Pons (tissue), 1 donor: ENCODE data around the gene CORO2B.

Experiments
- DNase-seq: peaks from one replicate; pipeline ENCODE4 v3.0.0-alpha.2; 2016; ENCODE audit warnings: low spot score

CORO2B gene

DNA sequence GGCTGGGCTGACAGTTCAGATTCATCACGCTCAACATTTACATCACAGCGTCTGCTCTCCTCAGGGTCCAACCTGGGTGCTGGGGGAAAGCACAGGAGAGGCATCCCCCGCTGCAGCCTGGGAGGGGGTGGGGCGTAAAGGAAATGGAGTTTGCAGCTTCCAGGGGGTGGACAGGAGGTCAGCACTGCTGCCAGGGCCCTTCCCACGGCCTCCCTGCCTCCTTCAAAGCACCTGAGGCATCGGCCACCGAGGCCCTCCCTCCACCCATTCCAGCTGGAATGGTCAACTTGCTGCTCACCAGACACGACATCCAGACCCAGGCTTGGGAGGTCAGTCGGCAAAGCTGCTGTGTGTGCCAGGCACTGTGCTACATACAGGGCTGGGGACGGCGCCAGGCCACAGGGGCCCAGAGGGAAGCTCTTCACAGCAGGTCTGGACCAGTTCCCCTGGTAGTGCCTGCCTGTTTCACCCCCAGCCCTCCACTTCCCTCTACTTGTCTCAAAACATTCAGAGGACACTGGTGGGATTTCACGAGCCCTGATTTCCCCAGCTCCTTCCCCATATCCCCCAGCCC, 121.2 kb downstream of the CORO2B start:
- peak; percentile 83 for DNase-seq

DNA sequence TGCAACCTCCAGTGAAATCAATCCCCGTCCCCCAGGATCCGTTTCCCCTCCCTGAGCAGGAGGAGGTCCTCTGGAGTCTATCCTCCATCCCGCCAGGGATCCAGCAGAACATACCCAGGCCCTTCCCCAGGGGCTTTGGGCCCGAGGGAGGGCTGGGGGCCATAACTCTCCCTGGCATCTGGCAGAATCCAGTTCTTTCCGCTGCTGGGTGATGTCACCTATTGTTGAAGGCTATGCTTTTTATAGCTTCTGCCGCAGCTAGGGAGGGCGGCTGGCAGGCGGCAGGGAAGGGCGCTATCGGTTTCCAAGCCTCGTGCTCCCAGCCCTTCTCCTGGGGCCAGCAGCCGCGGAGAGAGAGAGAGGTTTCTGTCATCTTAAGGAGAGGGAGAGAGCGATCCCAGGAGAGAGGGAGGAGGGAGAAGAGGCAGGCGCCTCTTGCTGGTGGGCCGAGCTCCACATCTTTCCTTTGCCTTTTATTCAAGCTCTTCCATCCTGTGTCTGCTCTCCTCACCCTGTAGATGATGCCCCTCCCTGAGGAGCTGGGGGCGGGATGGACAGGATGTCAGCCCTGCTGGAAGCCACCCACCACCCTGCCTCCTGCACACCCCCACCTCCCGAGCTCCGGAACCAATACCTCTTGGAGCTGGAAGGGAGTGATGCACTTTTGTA, 121.8 kb downstream of the CORO2B start:
- peak; percentile 90 for DNase-seq

DNA sequence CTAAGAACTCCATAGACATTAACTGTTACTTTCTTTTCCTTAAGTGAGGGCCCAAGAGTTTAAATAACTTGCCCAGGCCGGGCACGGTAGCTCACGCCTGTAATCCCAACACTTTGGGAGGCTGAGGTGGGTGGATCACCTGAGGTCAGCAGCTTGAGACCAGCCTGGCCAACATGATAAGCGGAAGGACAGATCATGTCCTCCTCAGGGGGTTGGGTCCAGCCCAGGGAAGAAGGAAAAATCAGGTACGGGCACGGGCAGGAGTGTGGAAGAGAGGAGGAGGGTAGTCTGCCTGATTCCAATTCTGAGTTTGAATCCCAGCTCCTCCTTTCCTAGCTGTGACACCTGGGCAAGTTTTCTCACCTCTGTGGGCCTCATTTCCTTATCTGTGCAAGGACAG, 123.1 kb downstream of the CORO2B start:
- no peak for DNase-seq

DNA sequence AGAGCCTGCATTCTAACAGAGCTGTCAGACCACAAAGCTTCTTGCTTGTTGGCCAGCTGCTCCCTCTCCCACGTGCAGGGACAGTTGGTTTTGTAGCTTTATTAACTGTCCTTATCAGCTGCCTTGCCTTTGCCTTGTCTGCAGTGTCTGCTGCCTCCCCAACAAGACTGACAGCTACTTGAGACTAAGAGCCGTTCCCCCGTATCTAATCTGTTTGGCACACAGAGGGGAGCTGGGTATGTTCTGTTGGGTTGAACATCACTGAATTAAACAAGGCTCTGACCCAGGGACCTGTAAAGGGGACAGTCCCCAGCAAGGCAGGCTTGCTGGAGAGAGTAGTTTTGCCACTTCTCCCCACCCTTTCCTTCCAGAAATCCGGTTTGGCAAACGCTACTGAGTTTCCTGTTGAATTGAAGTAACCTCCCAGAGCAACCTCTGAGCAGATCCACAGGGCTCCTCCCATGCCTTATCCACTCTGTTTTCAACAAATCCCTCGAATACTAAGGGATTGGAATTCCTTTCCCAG, 125.8 kb downstream of the CORO2B start:
- no peak for DNase-seq

DNA sequence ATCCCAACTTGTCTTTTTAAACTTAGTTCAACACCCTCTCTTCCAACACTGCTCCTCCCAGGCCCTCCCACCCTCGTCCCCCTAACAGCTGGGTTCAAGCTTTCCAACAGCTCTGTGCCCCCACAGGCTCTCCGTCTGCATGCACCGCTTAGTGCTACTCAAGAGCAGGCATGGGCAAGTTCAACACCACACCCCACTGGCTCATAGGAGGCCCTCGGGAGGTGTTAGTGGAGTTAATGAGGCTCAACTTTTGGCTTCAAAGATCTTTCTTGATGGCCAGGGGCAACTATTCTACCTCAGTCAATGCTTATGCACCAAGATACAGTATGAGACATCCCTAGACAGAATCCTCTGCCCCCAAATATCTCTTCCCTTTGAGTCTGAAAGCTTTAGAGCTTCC, 127.5 kb downstream of the CORO2B start:
- no peak for DNase-seq

DNA sequence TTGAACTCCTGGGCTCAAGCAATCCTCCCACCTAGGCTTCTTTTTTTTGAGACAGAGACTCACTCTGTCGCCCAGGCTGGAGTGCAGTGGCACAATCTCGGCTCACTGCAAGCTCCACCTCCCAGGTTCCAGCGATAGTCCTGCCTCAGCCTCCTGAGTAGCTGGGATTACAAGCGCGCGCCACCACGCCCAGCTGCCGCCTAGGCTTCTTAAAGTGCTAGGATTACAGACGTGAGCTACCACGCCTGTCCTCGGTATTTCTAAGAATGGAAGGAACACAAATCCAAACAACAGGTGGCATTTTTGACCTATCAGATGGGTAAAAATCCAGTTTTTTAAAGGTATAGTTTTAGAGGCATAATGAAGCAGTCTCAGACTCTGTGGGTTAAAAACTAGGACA, 128.1 kb downstream of the CORO2B start:
- no peak for DNase-seq

DNA sequence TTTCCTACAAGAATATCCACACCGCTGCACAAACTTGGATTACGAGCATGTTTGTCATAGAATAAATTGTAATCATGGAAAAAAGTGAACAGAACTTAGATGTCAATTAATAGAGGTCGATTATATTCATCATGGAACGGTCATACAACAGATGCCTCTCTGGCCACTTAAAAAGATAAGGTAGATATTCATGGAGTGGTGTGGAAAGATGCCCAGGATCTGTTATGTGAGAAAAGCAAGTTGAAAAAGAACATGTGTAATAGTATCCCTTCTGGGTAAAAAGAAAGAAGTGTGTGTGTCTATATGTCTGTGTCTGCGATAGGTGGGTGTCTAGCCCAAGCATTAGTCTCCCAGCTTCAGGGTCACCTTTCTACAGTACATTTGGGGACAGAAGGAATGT, 128.6 kb downstream of the CORO2B start:
- no peak for DNase-seq

DNA sequence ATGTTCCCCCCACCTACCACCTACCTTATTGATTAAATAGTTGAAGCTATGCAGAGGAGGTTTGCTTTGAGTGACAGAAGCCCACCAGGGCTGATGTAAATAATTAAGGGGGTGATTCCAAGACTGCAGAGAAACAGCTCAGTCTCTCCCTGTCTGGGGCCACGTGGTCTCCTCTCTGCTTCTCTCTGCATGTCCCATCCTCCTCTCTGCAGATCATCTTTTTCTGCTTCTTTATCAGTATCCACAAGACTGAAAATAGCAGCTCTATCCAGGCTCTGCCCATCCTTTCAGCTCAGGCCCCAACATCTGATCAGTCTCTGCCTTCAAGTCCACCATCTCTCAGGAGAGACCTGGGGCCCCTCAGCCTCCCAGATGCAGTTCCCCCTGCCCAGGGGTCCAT, 131.1 kb downstream of the CORO2B start:
- no peak for DNase-seq

DNA sequence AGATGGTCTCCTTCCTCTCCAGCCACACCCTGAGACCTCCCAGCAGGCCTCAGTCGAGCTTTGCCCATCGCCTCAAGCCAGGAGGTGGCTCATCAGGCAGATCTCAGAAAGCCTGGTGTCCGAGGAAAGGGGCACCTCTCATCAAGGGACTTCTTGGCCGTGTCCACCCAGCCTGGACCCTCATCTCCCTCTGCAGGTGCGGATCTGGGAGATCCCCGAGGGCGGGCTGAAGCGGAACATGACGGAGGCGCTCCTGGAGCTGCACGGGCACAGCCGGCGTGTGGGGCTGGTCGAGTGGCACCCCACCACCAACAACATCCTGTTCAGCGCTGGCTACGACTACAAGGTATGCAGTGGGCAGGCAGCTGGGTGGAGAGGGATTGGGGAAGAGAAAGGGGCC, 131.7 kb downstream of the CORO2B start:
- DNase-seq: no peak

DNA sequence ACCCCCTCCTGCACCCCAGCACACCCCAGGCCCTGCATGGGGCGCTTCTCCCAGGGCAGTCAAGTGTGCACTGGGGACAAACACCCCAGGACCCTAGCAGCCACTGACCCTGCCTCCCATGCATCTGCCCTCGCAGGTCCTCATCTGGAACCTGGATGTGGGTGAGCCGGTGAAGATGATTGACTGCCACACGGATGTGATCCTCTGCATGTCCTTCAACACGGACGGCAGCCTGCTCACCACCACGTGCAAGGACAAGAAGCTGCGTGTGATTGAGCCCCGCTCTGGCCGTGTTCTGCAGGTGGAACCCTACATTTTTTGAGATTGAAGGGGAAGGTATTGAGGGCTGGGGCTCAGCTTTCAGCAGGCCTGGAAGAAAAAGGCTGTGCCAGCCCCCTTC, 132.6 kb downstream of the CORO2B start:
- no peak for DNase-seq

DNA sequence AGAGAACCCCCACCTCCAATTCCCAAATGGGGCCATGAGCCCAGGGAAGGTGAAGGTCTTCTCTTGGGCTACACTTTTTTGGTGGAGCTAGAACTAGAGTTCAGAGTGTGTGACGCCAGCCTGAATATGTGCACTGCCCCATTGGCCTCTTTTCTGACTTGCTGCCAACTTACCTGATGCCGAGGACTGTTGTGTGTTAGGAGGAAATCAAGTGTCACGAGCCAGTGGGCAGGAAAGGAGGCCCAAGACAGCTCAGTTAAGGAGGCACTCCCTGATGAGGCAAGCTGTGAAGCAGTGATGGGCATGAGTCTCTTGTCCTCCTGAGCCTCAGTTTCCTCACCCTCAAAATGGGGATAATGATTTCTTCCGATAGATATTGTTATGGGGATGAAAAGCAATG, 134.1 kb downstream of the CORO2B start:
- no peak for DNase-seq

DNA sequence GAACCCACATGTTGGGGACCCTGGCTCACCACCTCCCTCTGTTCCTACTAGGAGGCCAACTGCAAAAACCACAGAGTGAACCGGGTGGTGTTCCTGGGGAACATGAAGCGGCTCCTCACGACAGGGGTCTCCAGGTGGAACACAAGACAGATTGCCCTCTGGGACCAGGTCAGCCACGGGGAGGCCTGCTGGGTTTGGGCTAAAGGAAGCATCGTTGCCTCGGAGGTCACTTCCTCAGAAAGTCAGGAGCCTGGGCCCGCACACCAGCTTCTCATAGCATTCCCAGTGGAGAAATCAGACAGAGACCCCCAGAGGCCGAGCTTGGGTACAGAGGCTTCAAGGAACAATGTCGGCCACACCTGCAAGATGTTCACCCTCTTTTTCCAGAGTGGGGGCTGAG, 135.1 kb downstream of the CORO2B start:
- no peak for DNase-seq

DNA sequence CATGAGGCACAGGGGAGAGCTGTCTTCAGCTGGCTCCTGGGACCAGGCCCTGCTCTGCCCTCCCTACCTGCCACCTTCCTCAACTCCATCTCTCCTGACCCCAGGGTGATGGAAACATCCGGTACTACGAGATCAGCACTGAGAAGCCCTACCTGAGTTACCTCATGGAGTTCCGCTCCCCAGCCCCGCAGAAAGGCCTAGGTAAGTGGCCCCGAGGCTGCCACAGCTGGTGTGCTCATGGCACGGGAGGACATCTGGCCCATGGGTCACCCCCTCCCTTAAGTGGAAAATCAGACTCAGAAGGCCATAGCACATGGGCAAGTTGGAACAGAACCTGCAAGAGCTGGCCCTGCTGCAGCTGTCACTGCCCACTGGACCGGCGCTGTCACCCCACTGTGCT, 136.3 kb downstream of the CORO2B start:
- no peak for DNase-seq

DNA sequence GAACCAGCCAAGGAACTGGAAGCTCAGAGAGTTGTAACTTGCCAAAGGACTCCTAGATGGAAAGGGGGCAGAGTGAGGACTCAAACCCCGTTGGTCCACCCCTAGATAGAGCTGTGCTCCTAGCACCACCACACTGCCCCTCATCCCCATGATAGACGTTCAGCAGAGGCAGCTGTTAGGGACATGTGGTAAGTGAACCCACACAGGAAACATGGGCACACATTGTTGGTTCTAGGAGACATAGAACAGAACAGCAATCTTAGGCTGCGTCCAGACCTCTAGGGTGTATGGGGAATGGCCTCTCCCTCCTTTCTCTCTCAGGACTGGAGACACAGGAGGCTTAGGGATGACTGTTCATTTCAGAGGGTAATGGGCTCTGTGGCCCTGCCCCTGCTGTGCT, 139.2 kb downstream of the CORO2B start:
- no peak for DNase-seq

DNA sequence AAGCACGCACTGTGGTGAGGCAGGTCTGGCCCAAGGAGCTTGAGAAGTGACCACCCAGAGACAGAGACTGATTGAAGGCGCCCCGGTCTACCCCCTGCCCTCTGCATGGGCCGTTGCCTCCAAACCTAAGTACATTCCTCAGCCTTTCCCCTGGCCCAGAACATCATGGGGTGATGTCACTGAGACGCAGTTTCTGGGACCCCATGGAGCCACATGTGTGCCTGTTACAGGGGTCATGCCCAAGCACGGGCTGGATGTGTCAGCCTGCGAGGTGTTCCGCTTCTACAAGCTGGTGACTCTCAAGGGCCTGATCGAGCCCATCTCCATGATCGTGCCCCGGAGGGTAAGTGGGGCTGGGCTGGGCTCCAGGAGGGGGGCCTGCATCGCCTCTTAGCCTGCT, 139.7 kb downstream of the CORO2B start:
- DNase-seq: no peak

DNA sequence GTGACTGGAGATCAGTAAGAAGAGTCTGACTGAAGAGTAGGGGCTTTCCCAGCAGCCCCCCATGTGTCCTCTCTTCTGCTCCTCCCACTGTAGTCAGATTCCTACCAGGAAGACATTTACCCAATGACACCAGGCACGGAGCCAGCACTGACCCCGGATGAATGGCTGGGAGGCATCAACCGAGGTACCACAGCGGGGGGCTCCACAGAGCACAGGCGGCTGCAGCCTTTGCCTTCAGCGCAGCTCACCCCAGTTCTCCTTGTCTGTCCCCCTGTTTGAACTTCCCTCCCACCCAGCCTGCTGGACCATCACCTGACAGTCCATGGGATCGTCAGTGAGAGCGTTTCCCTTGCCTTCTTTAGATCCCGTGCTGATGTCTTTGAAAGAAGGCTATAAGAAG, 140.3 kb downstream of the CORO2B start:
- DNase-seq: no peak

DNA sequence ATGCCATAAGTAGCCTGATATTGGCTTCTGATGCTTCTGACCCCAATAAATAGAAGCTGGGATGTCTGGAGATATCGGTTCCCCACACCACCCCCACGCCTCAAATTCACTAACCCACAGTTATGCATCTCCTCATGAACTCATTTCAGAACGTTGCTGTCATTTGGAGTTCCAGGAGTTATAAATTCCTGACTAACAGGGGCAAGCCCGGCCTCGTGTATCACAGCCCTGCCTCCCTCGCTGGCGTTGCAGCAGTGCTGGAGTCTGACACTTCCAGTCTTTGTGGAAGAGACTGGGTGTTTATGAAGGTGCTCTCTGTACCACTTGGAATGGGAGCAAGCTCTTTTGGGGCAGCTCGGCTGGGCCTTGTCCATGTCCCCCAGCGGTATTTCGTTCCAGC, 140.9 kb downstream of the CORO2B start:
- DNase-seq: no peak

DNA sequence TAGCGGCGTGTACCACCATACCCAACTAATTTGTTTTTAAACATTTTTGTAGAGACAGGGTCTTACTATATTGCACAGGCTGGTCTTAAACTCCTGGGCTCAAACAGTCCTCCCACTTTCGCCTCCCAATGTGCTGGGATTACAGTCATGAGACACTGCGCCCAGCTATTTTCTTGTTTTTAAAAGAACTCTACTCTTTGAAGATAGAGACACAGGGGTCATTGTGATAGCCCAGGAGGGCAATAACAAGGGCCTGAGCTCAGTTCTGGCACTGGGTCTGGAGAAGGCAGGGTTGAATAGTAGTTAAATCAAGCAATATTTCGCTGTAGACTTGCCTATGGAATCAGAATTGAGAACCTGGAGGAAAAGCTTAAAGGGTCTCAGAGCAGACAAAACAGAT, 143.1 kb downstream of the CORO2B start:
- DNase-seq: peak; percentile 70

DNA sequence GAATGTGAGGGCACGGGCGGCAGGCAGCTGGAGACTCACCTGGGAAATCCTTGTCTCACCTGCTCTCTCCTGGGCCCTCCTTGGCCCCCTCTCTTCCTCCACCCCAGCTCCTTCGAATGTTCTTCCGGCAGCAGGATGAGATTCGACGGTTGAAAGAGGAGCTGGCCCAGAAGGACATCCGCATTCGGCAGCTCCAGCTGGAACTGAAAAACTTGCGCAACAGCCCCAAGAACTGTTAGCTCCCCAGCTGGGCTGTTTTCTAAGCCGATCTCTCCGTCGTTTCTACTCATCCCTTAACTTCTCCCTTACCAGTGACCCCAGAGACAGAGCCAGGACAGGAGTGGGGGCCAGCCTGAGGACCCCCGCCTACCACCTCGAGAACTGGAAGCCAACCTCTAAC, 146.9 kb downstream of the CORO2B start:
- no peak for DNase-seq

DNA sequence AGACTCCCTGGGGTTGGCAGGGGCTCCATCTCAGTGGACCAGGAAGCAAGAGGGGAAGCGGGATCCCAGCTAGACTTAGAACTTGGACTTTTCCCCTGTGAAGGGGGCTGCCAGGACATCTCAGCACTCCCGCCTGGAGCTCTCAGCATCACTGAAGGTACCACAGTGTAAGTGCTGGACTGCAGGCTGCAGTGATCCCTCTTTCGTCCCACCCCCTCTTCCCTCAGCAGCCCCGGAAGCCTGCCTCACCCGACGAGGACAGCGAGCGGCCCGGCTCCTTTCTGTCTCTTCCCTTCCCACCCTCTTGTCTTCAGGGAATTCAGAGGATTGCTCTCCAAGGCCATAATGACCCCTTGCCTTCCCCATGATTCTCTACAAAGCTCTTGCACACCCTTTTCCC, 147.5 kb downstream of the CORO2B start:
- DNase-seq: no peak

DNA sequence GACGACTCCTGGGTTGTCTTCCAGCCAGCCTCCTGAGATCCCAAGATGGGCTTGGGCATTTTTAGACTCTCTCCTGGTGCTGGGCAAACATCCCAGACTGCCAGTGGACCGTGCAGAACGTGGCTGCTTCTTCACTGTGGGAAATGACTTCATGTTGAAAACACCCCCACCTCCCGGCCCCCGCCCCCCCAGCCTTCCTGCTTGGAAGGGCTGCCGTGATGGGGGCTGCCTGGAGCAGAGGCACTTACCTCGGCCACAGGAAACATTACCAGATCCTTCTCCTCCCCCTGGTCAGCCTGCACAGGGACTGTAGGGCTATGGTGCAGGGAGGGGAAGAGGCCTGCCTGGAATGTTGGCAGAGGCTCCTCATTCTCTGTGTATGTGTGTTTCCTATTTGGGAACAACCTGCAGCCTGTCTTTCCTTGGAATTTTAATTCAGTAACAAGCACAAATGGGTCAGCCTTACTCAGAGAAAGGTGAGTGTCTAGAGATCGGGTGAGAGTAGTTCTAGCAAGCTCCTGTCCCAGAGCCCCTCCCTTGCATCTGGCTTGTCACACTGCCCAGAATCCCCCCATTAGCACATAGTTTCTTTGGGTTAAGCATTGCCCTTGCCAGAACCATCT, 151.1 kb downstream of the CORO2B start:
- DNase-seq: peak; percentile 28

DNA sequence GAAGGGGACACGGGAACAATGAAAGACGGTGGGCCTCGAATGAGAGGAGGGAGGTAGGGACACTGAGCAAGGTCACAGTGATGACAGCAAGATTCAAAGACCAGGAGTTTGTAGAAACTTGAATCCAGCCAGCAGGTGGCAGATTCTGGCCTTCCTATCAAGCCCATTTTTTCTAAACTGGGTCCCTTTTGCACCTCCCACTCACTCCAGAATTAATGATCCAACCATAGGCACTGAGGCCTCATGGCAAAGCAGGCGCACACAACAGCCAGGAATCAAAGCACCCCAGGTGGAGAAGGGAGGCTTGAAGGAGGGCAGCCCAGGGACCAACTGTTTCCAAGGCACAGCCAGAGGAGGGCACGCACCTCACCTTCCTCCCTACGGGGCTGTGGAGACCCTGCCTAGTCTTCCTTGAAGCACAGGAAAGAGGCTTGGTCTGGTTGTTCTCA, 151.7 kb downstream of the CORO2B start:
- DNase-seq: peak; percentile 87
